Measurements from ENCODE around the gene TTBK1.

The TTBK1 gene

GRCh38 chr6:43325876-43326275, 82.6 kb downstream of the TTBK1 start:
- H4K20me1 ChIP-seq (ENCODE audit: insufficient read depth, low read length) = no peaks in the 10 kb centered on the region
- peaks cover 21% of the 10 kb centered on the region for H3K4me1 ChIP-seq (ENCODE audit: low read length)
- H3K4me3 ChIP-seq (ENCODE audit: low read length) = no peak overlapping the region
- TF ChIP-seq EZH2phosphoT487 (IDR thresholded peaks at IDR 0.05; ENCODE audit: low read depth) = no peak
- no peaks in the 10 kb centered on the region for H3K27me3 ChIP-seq (ENCODE audit: low read depth, low read length)
- H3K9ac ChIP-seq (ENCODE audit: low read length) = no peak overlapping the region
- no peak overlapping the region for H3K4me2 ChIP-seq (ENCODE audit: low read length)
- H3K27ac ChIP-seq (ENCODE audit: low read length) = no peak overlapping the region
- no peaks in the 10 kb centered on the region for H3K79me2 ChIP-seq (ENCODE audit: low read length)
- H3K9me3 ChIP-seq (ENCODE audit: insufficient read depth, low read length) = no peaks in the 10 kb centered on the region
- H2AFZ ChIP-seq (ENCODE audit: low read depth, low read length) = no peak overlapping the region
- H3K36me3 ChIP-seq (replicated peaks; ENCODE audit: low read depth, low read length) = peaks cover 32% of the 10 kb centered on the region

DNA sequence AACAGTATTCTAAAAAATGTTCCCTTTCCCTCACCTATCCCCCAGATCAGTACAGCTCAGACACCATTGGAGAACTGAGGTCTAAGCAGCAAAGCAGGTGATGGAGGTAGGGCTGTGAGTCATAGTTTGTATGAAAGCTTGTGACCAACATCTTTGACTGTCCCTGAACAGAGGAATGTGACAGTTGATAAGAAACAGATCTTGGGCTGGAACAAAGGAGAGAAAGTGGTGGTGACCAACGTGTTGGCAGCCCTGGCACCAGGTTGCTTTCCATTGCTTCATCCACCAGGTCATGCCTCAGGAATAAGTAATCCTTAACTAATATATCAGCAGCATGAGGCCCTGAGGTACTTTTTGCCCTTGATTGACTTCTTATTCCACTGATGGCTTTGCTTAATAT, 85.2 kb downstream of the TTBK1 start:
- no peaks in the 10 kb centered on the region for H4K20me1 ChIP-seq (ENCODE audit: insufficient read depth, low read length)
- no peak for TF ChIP-seq EZH2phosphoT487 (IDR thresholded peaks at IDR 0.05; ENCODE audit: low read depth)
- TF ChIP-seq CTCF (IDR thresholded peaks at IDR 0.05; ENCODE audit: low read depth, low read length) = no peak
- no peaks in the 10 kb centered on the region for H3K27me3 ChIP-seq (ENCODE audit: low read depth, low read length)
- H3K79me2 ChIP-seq (ENCODE audit: low read length) = no peaks in the 10 kb centered on the region
- no peak overlapping the region for H3K27ac ChIP-seq (ENCODE audit: low read length)
- no peak overlapping the region for H2AFZ ChIP-seq (ENCODE audit: low read depth, low read length)
- H3K36me3 ChIP-seq (replicated peaks; ENCODE audit: low read depth, low read length) = peaks cover 37% of the 10 kb centered on the region
- H3K9me3 ChIP-seq (ENCODE audit: insufficient read depth, low read length) = no peaks in the 10 kb centered on the region
- no peak overlapping the region for H3K9ac ChIP-seq (ENCODE audit: low read length)
- H3K4me1 ChIP-seq (ENCODE audit: low read length) = peaks cover 12% of the 10 kb centered on the region
- no peak overlapping the region for H3K4me2 ChIP-seq (ENCODE audit: low read length)
- H3K4me3 ChIP-seq (ENCODE audit: low read length) = no peak overlapping the region

- Histone ChIP-seq H3K27ac (ENCODE audit: low read length) (no peak overlapping the region), H4K20me1 (ENCODE audit: insufficient read depth, low read length) (no peaks in the 10 kb centered on the region), H3K36me3 (replicated peaks; ENCODE audit: low read depth, low read length) (peaks cover 29% of the 10 kb centered on the region), H3K4me1 (ENCODE audit: low read length) (peaks cover 34% of the 10 kb centered on the region), H3K4me3 (ENCODE audit: low read length) (no peak overlapping the region), H3K27me3 (ENCODE audit: low read depth, low read length) (no peaks in the 10 kb centered on the region), H3K4me2 (ENCODE audit: low read length) (peak overlapping the region; percentile 20), H3K9me3 (ENCODE audit: insufficient read depth, low read length) (no peaks in the 10 kb centered on the region), H2AFZ (ENCODE audit: low read depth, low read length) (no peak overlapping the region), H3K9ac (ENCODE audit: low read length) (no peak overlapping the region), H3K79me2 (ENCODE audit: low read length) (peaks cover 3% of the 10 kb centered on the region; the same call in 1 of the 2 replicates)
- TF ChIP-seq CTCF (IDR thresholded peaks at IDR 0.05; ENCODE audit: low read depth, low read length) (no peak), EZH2phosphoT487 (IDR thresholded peaks at IDR 0.05; ENCODE audit: low read depth) (no peak)
Measured at GRCh38 chr6:43331470-43331869, 88.2 kb downstream of the TTBK1 start.

- TF ChIP-seq CTCF (IDR thresholded peaks at IDR 0.05; ENCODE audit: low read depth, low read length) (no peak), EZH2phosphoT487 (IDR thresholded peaks at IDR 0.05; ENCODE audit: low read depth) (no peak)
- Histone ChIP-seq H3K9ac (ENCODE audit: low read length) (no peak overlapping the region), H3K4me2 (ENCODE audit: low read length) (peak overlapping the region; percentile 20), H3K27me3 (ENCODE audit: low read depth, low read length) (no peaks in the 10 kb centered on the region), H3K4me3 (ENCODE audit: low read length) (no peak overlapping the region), H3K36me3 (replicated peaks; ENCODE audit: low read depth, low read length) (peaks cover 32% of the 10 kb centered on the region), H3K79me2 (ENCODE audit: low read length) (peaks cover 5% of the 10 kb centered on the region), H3K27ac (ENCODE audit: low read length) (no peak overlapping the region), H3K4me1 (ENCODE audit: low read length) (peaks cover 37% of the 10 kb centered on the region), H2AFZ (ENCODE audit: low read depth, low read length) (no peak overlapping the region), H3K9me3 (ENCODE audit: insufficient read depth, low read length) (no peaks in the 10 kb centered on the region), H4K20me1 (ENCODE audit: insufficient read depth, low read length) (no peaks in the 10 kb centered on the region)
Measured at GRCh38 chr6:43331891-43332290, 88.6 kb downstream of the TTBK1 start.

Data from OCI-LY3 (cell line).